Heart right ventricle (tissue), 16 donors: Measurements from ENCODE around the gene ATXN1. TPM values are rescaled to one million over a fixed set of nuclear protein-coding genes. Genes with fewer than 3 reads are reported as not detected.

Experiments used
- ATAC-seq, 8 donors: fragments of 200-7000 bp; cut with Tn5 transposase; one replicate each; pipeline ENCODE4 v1.9.1; 2020; ENCODE audit warnings: mild to moderate bottlenecking in 8 of 8, moderate library complexity in 8 of 8, moderate number of reproducible peaks in 1 of 8
- DNase-seq, 2 donors: peaks; one replicate each; pipeline ENCODE4 v3.0.0-alpha.2; 2020
- H3K27ac ChIP-seq, 10 donors: fragments of 200-600 bp; sonication (generic) in 2 of 10; one replicate each; pipeline versions ENCODE4 v1.5.0 to v1.8.0; 2020 to 2022; ENCODE audit warnings: mild to moderate bottlenecking in 3 of 10
- H3K27me3 ChIP-seq, 7 donors: fragments of 200-600 bp; one replicate each; pipeline ENCODE4 v1.8.0; 2021 to 2022; ENCODE audit warnings: mild to moderate bottlenecking in 2 of 7
- H3K36me3 ChIP-seq, 9 donors: fragments of 200-600 bp; sonication (generic) in 1 of 9; one replicate each; pipeline versions ENCODE4 v1.5.0 to v1.8.0; 2020 to 2022; ENCODE audit warnings: mild to moderate bottlenecking in 2 of 9
- H3K4me1 ChIP-seq, 9 donors: fragments of 200-600 bp; sonication (generic) in 1 of 9; one replicate each; pipeline versions ENCODE4 v1.5.0 to v1.8.0; 2020 to 2022; ENCODE audit warnings: mild to moderate bottlenecking in 4 of 9
- H3K4me3 ChIP-seq, 10 donors: fragments of 200-600 bp; sonication (generic) in 2 of 10; one replicate each; pipeline versions ENCODE4 v1.5.0 to v1.8.0; 2020 to 2022; ENCODE audit warnings: mild to moderate bottlenecking in 7 of 10, moderate library complexity in 2 of 10
- H3K9me3 ChIP-seq, 11 donors: fragments of 200-600 bp in 10 of 11; sonication (generic) in 2 of 11; one replicate each; pipeline versions ENCODE4 v1.5.0 to v1.8.0; 2013 to 2022; ENCODE audit warnings: mild to moderate bottlenecking in 2 of 11, control low read depth in 1 of 11, moderate library complexity in 1 of 11
- WGBS, 2 donors: extraction: QIAGEN DNeasy Blood & Tissue Kit; methylation state at CpG; one replicate each; pipeline ENCODE4 v1.1.7; 2013; ENCODE audit warnings: inconsistent platforms in 1 of 2; 5-methylcytosine and 5-hydroxymethylcytosine counted together
- intact Hi-C, 10 donors: fragments of 100-400 bp; cut with DNase I; formaldehyde crosslinking; loops; one replicate each; pipeline versions ENCODE4 v1.11.1 to v1.14.2; 2022
- polyA plus RNA-seq, 2 donors: library from polyadenylated mRNA; stranded (reverse); fragments of 200-250 nt; gene quantifications; one replicate each; pipeline ENCODE4 v1.2.3, GENCODE V29; 2013
- total RNA-seq, 10 donors: library from RNA; stranded (reverse); fragmentation: NEBNext Ultra II Directional in 3 of 10; extraction: Animal tissue kit (Norgen Biotek cat#: 25700) in 3 of 10; gene quantifications; one replicate each; pipeline versions ENCODE4 v1.2.1 to v1.2.4, GENCODE V29; 2021 to 2023
- TF ChIP-seq, protein P1 (sequence below), 9 donors: fragments of 200-600 bp; sonication (generic) in 2 of 9; IDR thresholded peaks; one replicate each; pipeline versions ENCODE4 v1.5.0 to v1.8.0; 2021 to 2022; ENCODE audit warnings: antibody characterized with exemption in 9 of 9, mild to moderate bottlenecking in 5 of 9, moderate library complexity in 1 of 9
- donor health status: Arrhythmogenic right ventricular cardiomyopathy.
- donor health status: ischemic (EF 13 %, LVEDD 7.1; RV severe dilation, severe dysfunction).
- donor health status: healthy with polysubstance abuse.
- donor health status: DM: no; HTN: yes; CAD: no.
- donor health status: DM: no; HTN: no; CAD: no.
- donor health status: ischemic (EF 25% LVEDD 6.9; RV normal size, moderate dysfunction).
- donor health status: ischemic (EF 25% LVEDD 5.7; RV mildly dilated, moderate dysfunction).
- donor health status: healthy.
- donor health status: DM: yes; HTN: yes; CAD: no.
- donor health status: Ischemic cardiomyopathy.
- donor health status: ischemic (EF 35%, LVEDD 5.7; RV mildly dilated, moderate dysfunction).
- donor health status: nonischemic (EF 11% LVEDD 7.7; RV severe dilation, severe dysfunction).
- donor health status: DM: yes; HTN: yes; CAD: no.
- donor health status: PGD.
- donor health status: ischemic (EF 29% LVEDD 5.4; RV normal size, mild dysfunction).
- donor health status: nonischemic (EF 23%, LVEDD 6.1; RV moderate dilation, normal function).

ATXN1 gene
- total and polyA plus RNA-seq, 12 donors = 4.1 to 46.5 (median 40.3) TPM

- Histone ChIP-seq H3K4me3 (no peak overlapping the region), H3K27ac (peak overlapping the region in 5 of 10 donors; percentile 6 to 56 (median 33)), H3K9me3 (no peaks in the 10 kb centered on the region), H3K4me1 (peaks cover 0 to 84% (median 50%) of the 10 kb centered on the region in 9 donors), H3K36me3 (peaks cover 0 to 35% (median 4%) of the 10 kb centered on the region in 9 donors), H3K27me3 (no peaks in the 10 kb centered on the region)
- DNase-seq = no peak
- ATAC-seq = no peak
- TF ChIP-seq, protein P1, sequence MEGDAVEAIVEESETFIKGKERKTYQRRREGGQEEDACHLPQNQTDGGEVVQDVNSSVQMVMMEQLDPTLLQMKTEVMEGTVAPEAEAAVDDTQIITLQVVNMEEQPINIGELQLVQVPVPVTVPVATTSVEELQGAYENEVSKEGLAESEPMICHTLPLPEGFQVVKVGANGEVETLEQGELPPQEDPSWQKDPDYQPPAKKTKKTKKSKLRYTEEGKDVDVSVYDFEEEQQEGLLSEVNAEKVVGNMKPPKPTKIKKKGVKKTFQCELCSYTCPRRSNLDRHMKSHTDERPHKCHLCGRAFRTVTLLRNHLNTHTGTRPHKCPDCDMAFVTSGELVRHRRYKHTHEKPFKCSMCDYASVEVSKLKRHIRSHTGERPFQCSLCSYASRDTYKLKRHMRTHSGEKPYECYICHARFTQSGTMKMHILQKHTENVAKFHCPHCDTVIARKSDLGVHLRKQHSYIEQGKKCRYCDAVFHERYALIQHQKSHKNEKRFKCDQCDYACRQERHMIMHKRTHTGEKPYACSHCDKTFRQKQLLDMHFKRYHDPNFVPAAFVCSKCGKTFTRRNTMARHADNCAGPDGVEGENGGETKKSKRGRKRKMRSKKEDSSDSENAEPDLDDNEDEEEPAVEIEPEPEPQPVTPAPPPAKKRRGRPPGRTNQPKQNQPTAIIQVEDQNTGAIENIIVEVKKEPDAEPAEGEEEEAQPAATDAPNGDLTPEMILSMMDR (IDR thresholded peaks at IDR 0.05) = no peak
- 80 to 86% methylated on average over 3 of the region's 3 CpGs for WGBS, 2 donors
- intact Hi-C loops = no loop called here
Measured at GRCh38 chr6:16746812-16747211, 14.4 kb downstream of the ATXN1 start.

DNA sequence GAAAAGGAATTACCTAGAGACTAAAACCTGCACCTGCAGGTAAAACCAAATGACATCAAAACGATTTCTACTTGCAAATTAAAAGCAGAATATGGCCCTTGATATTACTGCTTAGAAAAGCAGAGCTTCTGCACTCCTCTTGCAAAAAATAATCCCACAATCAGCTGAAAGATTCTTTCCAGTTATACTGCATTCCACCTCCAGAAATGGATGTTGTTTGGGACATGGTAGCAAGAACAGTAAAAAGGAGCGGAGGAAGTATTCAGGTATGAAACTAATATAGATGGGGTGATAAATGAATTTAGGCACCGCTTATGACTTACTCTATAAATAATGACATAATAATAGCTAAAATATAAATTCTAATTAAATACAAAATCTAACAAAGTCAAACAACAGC lies 14.9 kb downstream of the ATXN1 start:
- Histone ChIP-seq H3K4me1 (peaks cover 0 to 84% (median 52%) of the 10 kb centered on the region in 9 donors), H3K4me3 (no peak overlapping the region), H3K9me3 (no peaks in the 10 kb centered on the region), H3K36me3 (peaks cover 0 to 32% (median 0%) of the 10 kb centered on the region in 9 donors), H3K27ac (no peak overlapping the region), H3K27me3 (no peaks in the 10 kb centered on the region)
- DNase-seq = no peak
- TF ChIP-seq, protein P1 (IDR thresholded peaks at IDR 0.05) = no peak
- intact Hi-C loops = no loop called here
- WGBS, 2 donors = 67 to 88% methylated on average over 3 of the region's 3 CpGs
- ATAC-seq = no peak

DNA sequence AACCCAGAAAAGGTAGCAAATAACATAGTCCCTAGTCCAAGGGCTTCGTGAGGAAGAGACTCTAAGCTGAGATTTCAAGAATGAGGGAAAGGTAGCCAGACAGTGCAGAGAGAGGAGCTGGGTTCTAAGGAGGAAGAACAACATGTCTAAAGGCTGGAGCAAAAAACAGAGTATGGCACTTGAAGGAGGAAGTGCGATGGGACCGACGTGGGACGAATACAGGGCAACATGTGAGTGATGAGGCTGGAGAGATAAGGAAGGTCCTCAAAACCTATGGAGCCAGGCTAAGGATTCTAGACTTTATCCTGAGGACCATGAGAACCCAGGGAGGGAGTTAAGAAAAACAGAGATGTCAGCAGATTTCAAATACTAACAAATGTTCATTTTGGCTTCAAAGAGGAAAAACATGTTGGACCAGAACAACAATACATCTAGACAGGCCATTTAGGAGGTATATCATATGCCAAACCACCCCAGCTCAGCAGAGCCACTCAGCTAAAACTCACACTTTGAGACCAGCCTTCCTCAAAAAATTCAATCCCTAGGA lies 17.5 kb downstream of the ATXN1 start:
- Histone ChIP-seq H3K36me3 (peaks cover 0 to 20% (median 0%) of the 10 kb centered on the region in 9 donors), H3K27me3 (no peaks in the 10 kb centered on the region), H3K27ac (no peak overlapping the region), H3K4me1 (peaks cover 0 to 85% (median 71%) of the 10 kb centered on the region in 9 donors), H3K4me3 (no peak overlapping the region), H3K9me3 (no peaks in the 10 kb centered on the region)
- 76 to 82% methylated on average over 5 of the region's 5 CpGs for WGBS, 2 donors
- DNase-seq (no peak), ATAC-seq (no peak)
- TF ChIP-seq, protein P1 (IDR thresholded peaks at IDR 0.05) = no peak
- intact Hi-C loops = no loop called here

DNA sequence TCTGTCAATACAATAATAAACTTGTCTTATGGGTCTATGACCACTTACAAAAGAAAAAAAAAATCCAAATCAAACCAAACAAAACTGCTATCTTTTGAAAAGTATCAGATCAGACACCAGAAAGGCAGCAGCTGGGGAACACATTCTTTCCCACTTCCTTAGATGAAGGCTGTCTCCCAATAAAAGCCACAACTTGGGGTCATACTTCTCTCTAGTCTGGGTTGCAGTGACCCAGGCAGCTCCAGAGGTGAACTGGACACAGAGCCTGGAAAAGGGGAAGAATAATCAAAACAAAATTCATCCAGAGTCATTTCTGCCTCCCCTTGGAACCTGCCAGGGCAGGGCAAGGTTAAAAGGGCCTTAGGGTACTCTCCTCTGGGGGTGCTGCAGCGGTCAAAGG lies 19.1 kb downstream of the ATXN1 start:
- DNase-seq (no peak), ATAC-seq (no peak)
- Histone ChIP-seq H3K9me3 (no peaks in the 10 kb centered on the region), H3K36me3 (peaks cover 0 to 16% (median 0%) of the 10 kb centered on the region in 9 donors), H3K27ac (peak overlapping the region in 4 of 10 donors; percentile 33 to 66 (median 42)), H3K4me3 (no peak overlapping the region), H3K27me3 (no peaks in the 10 kb centered on the region), H3K4me1 (peaks cover 6 to 85% (median 74%) of the 10 kb centered on the region in 9 donors)
- intact Hi-C loops = no loop called here
- 91 to 100% methylated on average over 1 of the region's 1 CpG for WGBS, 2 donors
- TF ChIP-seq, protein P1 (IDR thresholded peaks at IDR 0.05) = no peak
